Pons (tissue), 1 donor: ENCODE results near the gene SNX10.

Experiments
- DNase-seq: peaks from one replicate; pipeline ENCODE4 v3.0.0-alpha.2; 2016; ENCODE audit warnings: low spot score

The SNX10 gene

GRCh38 chr7:26369593-26369992 is 77.9 kb downstream of the SNX10 start:
- DNase-seq = peak; percentile 89

DNA sequence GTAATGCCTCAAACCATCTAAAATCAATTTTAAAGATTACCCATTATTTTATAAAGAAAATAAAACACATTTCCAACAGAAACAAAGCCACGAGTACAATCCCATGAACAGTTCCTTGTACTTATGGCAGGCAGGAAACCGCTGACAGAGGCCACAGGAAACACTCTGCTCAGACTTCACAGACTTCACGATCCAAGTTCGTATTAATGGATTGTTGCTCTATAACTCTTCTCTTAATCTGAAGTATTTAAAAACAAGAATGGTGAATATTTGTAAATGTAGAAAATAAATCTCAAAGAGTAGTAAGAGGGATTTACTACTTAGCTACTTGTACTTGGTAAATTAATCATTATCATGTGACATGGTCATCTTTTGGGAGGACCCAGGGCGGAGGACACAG is 78.3 kb downstream of the SNX10 start:
- peak; percentile 41 for DNase-seq

- no peak for DNase-seq
These were observed 80.6 kb downstream of the SNX10 start for GRCh38 chr7:26372249-26372648.

GRCh38 chr7:26372704-26373103 is 81.0 kb downstream of the SNX10 start:
- DNase-seq = no peak

DNA sequence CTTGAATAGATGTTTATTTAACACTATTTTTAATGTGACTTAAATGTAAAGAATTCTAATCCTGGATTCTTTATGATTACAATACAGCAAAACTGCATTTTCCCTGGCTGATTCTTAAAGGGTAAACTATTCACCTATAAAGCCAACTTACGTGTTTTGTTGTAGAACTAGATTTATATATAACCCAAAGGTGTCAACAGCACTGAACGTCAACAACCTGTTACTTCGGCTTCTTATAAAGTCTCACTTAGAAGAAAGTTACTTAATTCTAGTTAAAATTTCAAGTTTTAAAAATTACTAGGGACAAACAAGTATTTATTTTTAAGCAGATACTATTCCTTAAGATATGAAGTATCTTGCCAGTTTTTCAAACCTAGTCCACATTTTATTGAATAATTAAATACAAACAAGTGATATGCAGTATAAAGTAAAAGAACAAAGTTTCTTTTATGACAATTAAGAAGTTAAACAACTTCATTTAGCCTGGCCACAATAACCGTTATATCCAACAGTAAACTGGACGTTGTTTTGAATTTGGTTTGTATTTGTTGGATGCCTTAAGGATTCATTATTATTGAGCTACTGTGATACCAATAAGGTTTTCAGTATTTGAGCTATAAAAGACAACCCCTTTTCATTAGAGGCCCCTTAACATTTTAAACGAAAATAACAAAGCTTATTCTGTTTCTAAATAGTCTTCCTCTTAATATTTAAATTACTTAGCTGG is 83.1 kb downstream of the SNX10 start:
- DNase-seq = no peak

- no peak for DNase-seq
These were observed 84.1 kb downstream of the SNX10 start for GRCh38 chr7:26375726-26376174.

DNA sequence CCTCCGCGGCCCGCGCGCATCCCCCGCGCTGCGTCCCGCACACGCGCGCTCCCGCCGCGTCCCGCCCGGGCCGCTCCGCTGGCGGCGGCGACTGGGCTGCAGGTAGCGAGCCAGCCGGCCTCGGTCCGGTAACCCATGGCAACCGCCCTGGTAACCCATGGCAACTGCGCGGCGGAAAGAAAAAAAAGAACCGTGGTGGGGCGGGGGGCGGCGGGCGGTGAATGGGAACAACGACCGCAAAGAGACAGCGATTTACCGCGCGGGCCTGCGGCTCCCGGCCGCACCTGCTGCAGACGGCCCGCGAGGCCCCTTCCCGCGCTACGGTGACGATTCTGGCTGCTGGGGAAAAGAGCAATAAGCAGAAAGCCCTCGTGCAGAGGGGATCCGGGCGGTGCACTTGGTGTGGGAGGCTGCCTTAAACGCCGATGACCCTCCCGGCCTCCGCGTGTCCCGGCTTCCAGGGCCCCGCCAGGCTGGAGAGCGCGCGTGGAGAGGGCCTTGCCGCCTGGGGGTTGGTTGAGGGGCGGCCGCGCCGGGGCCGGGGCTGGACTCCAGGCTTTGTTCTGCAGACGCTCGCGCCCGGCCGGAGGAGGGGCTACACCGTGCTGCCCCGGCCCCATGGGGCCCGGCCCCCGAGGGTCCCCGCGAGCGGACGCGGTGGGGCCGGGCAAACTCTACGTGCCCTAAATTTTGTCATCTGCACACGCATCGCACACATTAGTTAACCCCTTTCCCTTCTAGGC is 84.7 kb downstream of the SNX10 start:
- DNase-seq = no peak

GRCh38 chr7:26378016-26378415 is 86.4 kb downstream of the SNX10 start:
- no peak for DNase-seq

DNA sequence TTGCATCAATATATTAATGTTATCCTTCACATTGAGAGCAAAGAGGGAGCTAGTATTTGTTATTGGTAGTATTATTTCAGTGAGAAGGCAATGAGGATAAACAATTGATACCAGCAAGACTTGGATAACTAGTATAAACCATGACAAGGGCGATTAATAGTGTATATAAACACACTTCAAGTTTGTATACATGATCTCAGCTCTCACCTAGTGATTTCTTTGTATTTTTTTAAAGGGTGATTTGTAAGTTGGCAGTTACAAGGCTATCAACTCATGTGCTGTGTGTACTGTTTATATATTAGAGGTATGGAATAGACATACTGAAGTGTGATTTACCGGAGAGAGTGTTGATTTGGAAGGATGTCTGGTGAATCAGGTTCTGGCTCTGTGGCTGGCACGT is 88.0 kb downstream of the SNX10 start:
- no peak for DNase-seq

DNA sequence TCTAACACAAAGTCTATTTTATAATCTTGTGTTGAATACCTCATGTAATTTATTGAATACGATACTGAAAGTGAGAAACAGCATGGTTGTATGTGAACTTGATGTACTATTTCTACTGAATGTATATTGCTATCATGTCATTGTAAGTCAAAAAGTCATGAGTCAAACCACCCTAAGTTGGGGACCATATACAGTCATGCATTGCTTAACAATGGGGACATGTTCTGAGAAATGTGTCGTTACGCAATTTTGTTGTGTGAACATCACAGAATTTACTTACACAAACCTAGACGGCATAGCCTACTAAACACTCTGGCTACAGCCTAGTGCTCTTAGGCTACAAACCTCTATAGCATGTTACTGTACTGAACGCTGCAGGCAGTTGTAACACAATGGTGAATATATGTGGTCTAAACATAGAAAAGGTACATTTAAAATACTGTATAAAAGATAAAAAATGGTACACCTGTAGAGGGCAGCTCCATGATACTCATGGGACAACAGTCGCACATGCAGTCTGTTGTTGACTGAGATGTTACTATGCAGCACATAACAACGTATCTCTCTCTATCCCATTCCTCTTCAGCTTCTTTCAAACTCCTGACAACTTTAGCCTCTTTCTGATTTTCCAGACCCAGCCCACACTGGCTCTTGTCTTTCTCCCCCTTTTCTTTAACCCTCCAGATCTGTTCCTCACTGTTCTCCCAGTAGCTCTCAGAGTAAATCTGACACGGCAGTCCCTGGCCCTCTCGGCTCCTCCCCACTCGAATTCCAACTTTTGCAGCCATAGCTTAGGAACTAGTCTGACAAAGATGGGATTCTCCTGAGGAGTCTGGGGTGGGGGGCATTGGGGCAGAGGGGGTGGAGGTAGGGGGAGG is 90.1 kb downstream of the SNX10 start:
- no peak for DNase-seq

GRCh38 chr7:26385240-26385639 is 93.6 kb downstream of the SNX10 start:
- DNase-seq = no peak

GRCh38 chr7:26387731-26388130 is 96.1 kb downstream of the SNX10 start:
- no peak for DNase-seq

- DNase-seq = no peak
These were observed 96.6 kb downstream of the SNX10 start for GRCh38 chr7:26388256-26388655.

DNA sequence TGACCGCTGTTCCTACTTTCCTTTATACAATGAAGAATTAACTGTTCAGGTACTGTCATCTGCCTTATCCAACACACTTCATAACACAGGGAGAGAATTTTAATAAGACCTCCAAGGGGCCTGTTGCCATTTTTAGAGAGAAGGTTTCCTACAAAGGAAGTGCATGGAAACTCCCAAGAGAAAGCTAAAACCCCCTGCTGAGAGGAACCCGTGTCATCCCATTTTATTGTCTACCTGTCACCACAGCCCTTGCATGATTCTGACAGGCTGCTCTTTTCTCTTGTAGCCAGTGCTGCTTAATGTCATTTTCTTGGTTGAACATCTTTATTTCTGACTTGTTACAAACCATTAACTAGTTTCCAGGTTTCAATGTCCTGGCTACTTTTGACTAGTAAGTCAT is 98.4 kb downstream of the SNX10 start:
- DNase-seq = no peak

DNA sequence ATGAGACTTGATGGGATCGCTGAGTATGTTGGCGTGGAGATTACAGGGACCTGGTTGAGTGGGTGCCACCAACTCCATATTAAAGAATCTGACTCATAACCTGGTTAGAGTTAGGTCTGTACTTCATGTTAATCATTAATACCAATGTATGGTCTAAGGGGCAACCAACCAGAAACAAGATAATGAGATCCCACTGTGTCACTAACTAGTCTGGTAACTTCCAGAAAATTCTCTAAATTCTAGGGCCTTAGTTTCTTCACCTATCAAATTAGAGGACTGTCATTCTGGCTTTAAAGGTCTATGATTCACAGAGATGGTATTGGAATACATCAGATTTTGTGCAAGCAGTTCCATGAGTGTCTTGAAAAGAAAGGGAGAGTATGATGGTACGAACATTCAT is 102.2 kb downstream of the SNX10 start:
- no peak for DNase-seq

DNA sequence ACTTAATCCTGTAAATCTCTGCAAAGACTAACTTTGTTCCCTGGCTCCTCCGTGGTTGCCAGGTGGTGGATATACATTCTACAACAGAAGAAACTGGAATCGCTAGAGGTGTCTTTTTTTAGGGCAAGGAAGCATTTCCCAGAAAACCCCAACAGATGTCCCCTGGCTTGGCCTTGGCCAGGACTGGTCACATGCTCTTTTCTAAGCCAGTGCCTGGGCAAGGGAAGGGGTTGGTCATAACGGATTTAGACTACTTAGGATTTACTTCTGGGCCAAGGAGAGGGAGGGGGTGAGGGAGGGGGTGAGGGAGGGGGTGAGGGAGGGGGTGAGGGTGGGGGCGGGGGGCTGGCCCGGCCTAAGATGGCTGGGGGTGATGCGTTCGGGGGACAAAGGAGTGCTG is 105.7 kb downstream of the SNX10 start:
- DNase-seq = peak; percentile 16

DNA sequence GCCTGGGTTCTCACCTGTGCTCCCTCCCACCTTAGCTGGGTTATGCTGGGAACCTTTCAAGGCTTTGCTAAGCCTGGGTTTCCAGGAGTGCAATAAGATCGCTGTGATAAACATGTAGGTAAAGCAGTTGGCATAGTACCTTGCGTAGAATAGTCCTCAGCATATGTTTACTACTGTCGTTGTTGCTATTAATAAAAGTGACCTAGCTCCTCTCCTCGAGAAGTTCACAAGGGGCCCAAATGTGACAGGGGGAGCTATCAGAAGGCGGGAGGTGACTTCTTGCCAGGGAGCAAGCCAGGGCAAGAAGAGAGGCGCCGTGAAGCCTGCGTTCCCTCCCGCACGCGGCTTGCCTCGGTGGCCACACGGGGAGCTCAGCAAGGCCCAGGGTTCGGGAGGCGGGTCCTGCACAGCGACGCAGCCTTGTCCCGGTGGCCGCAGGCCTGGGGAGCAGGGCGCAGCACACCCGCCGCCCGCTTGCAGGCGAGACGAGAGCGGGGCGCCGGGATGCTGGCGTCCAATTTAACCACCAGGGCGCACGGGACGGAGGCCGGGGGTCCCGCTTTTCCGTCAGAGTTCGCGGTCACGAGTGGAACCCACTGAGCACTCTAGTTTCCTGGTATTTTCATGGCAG is 106.2 kb downstream of the SNX10 start:
- peak; percentile 11 for DNase-seq

- DNase-seq = peak; percentile 42
These were observed 106.7 kb downstream of the SNX10 start for GRCh38 chr7:26398427-26398755.

- peak; percentile 59 for DNase-seq
These were observed 107.3 kb downstream of the SNX10 start for GRCh38 chr7:26398756-26399509.

DNA sequence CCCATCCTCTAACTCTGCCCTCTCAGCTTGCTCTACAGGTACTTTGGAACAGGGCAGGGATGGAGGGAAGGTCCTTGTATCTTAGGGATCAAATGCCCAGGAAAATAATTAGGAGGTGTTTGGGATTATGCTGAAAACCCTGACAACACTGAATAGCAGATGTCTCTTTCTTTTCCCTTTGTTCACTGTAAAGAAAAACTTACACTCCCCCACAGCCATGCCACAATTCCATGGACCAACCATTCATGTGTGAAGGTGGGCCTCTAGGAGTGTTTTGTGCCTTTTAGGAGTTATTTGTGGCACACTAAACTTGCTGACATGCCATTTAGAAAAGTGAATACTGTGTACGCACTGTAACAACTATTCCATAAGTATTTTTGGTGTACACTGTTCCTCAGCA is 108.1 kb downstream of the SNX10 start:
- no peak for DNase-seq

GRCh38 chr7:26403640-26404039 is 112.0 kb downstream of the SNX10 start:
- no peak for DNase-seq
